Upper lobe of left lung (tissue), 4 donors: ENCODE measurements around the gene BAD.

Experiments
- CTCF ChIP-seq, 6 experiments: fragments of 450-650 bp in 4 of 6; fragments of 200-600 bp in 2 of 6; sonication (generic) in 2 of 6; IDR thresholded peaks; one replicate each; pipeline ENCODE4 v1.5.1; 2016 to 2019; ENCODE audit warnings: antibody characterized with exemption in 6 of 6
- EP300 ChIP-seq, 4 donors: sonication (generic); formaldehyde crosslinking; IDR thresholded peaks; one replicate each; pipeline ENCODE4 v1.5.1; 2017; ENCODE audit warnings: antibody characterized with exemption in 4 of 4, control low read depth in 2 of 4
- POLR2A ChIP-seq, 4 donors: fragments of 450-650 bp; IDR thresholded peaks; one replicate each; pipeline ENCODE4 v1.5.1; 2016 to 2017; ENCODE audit warnings: antibody characterized with exemption in 4 of 4, mild to moderate bottlenecking in 2 of 4

GRCh38 chr11:64262271-64263002, 22.0 kb downstream of the BAD start:
- no peak for TF ChIP-seq CTCF (IDR thresholded peaks at IDR 0.05)
- TF ChIP-seq POLR2A (IDR thresholded peaks at IDR 0.05): no peak
- no peak for TF ChIP-seq EP300 (IDR thresholded peaks at IDR 0.05)
